GM19467 (cell line): ENCODE data around the gene NPFFR2.
"Not testable (repeated sequence)": the region's sequence is repeated elsewhere in the genome, so short reads cannot be mapped to it uniquely, and the experiment has no call there.

ENCODE experiments used
- ATAC-seq: cut with Tn5 transposase; IDR thresholded peaks from one replicate; pipeline ENCODE4 v1.9.1; 2021; ENCODE audit warnings: mild to moderate bottlenecking, moderate library complexity; ENCODE audit not compliant: unreplicated experiment

The NPFFR2 gene

GRCh38 chr4:72110886-72111285, 79.1 kb downstream of the NPFFR2 start:
- no peak for ATAC-seq

DNA sequence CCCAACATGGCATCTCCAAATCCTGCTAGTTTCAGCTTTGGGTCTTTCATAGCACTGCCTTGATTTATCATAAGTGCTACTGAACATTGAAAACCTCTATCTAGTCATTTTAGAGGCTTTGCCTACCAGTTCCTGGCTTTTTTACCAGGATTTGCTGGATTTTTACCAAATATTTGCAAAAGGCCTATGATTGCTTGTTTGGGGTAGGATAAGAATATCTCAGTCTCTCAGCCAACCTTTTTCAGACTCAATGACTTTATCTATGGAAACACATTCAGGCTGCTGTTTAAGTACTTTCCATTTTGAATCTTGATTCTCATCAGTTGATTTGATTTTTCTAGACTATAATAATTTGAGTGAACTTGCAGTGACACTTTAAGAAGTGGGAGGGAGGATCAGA, 80.1 kb downstream of the NPFFR2 start:
- ATAC-seq: no peak

DNA sequence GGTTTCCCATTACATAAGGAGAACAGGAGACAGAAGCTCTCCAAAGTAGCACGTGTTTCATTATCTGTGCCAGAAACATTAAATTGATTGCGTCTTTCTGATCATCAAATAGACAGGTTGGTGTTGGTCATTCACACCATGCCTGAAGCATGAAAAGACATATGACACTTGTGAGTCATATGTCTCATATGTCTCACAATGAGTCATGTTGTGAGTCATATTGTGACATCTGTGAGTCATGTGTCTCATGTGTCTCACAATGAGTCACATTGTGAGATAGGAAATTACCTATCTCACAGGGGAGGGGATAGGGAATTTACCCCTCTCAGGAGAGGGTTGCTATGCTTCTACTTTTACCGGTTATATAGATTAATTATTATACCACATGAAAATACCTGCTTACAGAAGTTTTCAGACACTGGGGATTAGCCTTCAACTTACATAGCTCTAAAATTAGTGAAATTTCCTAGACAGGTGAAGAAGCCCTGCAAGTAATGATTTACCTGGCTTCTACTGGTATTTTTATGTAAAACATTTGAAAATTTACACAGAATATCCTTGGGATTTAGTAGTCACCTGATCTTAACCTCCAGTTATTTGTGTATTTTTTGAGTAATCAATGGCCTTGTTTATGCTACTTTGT, 80.8 kb downstream of the NPFFR2 start:
- ATAC-seq: peak; percentile 87

- no peak for ATAC-seq
These were observed 86.2 kb downstream of the NPFFR2 start for GRCh38 chr4:72118017-72118416.

GRCh38 chr4:72119946-72120345, 88.1 kb downstream of the NPFFR2 start:
- no peak for ATAC-seq

DNA sequence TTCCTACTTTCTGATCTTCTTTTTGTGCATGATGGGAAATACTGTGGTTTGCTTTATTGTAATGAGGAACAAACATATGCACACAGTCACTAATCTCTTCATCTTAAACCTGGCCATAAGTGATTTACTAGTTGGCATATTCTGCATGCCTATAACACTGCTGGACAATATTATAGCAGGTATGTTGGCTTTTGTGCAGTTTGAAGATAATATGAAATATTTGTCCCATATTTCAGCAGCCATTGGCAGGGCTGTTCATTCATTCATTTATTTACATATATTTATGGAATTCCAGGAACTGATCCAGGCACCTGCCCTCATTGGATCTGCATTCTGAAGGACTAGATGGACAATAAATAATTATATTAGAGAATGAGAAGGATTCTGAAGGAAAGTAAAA, 96.9 kb downstream of the NPFFR2 start:
- ATAC-seq: no peak

GRCh38 chr4:72136429-72136828, 104.6 kb downstream of the NPFFR2 start:
- no peak for ATAC-seq

GRCh38 chr4:72139997-72140396, 108.2 kb downstream of the NPFFR2 start:
- not testable (repeated sequence) for ATAC-seq

DNA sequence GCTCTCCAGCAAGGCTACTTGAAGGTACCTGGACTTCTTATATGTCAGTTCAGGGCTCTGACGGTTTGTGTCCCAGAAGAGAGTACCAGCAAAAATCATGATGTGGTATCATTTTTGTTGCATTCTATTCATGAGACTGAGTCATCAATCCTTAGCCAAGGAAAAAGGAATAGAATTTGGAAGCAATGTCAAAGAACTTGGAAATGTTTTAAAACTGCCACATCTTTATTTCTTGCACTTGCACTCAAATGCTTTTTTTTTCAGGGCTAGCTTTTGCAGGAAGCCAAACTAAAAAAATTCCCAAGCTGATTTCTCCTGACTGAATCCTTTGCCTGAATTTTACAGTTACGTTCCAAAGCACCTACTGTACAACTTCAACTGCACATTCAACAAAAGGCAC, 112.4 kb downstream of the NPFFR2 start:
- no peak for ATAC-seq

GRCh38 chr4:72152731-72153130, 120.9 kb downstream of the NPFFR2 start:
- ATAC-seq: no peak

DNA sequence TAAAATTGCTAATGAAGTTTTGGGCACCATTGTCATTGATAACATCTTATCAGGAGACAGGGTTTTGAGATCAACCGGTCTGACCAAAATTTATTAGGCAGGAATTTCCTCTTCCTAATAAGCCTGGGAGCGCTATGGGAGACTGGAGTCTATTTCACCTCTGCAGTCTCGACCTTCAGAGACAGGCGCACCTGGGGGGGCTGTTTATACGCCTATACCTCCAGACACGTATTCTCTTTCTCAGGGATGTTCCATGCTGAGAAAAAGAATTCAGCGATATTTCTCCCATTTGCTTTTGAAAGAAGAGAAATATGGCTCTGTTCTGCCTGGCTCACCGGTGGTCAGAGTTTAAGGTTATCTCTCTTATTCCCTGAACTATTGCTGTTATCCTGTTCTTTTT, 121.8 kb downstream of the NPFFR2 start:
- not testable (repeated sequence) for ATAC-seq

- not testable (repeated sequence) for ATAC-seq
These were observed 137.5 kb downstream of the NPFFR2 start for GRCh38 chr4:72169285-72169684.

- ATAC-seq: no peak
These were observed 138.1 kb downstream of the NPFFR2 start for GRCh38 chr4:72169861-72170260.

DNA sequence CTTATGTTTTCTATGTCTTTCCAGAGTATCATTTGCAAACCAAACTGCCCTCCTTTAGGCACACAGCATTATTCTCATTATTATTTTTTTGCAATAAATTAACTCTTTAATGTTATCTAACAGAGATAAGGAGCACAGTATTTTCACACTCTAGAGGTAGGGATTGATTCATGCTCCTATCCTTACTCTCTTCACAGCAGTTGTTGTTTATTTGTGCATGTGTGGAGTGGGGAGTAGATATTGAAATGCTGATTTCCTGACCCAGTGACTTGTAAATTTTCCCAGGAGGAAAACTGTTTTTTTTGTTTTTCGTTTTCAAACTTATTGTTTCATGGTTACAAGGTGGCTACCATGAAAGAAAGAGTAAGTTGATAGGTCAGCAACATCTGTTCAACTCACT, 140.0 kb downstream of the NPFFR2 start:
- ATAC-seq: no peak

GRCh38 chr4:72179342-72179741, 147.5 kb downstream of the NPFFR2 start:
- no peak for ATAC-seq

DNA sequence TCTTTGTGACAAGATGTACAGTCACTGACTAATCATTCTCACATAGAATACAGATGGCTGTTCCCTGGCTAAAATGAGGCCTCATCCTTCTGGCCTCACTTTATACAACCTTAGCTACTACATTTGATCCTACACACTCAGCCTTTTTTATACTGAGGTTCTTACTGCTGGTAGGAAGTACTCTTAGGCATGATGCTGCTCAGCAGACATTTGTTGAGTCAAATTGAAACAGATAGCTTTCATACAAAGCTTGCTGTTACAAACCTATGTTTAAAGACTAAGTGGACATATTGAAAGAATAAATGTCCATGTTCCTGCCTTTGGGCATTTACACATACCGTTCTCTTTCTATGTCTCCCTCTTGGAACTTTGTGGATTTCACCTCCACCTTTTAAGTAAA, 154.9 kb downstream of the NPFFR2 start:
- ATAC-seq: peak; percentile 56

DNA sequence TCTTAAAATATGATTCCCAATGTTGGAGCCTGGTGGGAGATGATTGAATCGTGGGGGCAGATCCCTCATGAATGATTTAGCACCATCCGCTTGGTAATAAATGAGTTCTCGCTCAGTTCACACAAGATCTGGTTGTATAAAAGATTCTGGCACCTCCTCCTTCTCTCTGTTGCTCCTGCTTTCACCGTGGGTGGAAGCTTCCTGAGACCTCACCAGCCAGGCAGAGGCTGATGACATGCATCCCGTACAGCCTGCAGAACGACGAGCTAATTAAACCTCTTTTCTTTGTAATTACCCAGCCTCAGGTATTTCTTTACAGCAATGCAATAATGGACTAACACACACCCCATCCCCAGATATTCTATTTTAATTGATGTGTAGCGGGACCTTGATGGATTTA, 162.2 kb downstream of the NPFFR2 start:
- no peak for ATAC-seq

DNA sequence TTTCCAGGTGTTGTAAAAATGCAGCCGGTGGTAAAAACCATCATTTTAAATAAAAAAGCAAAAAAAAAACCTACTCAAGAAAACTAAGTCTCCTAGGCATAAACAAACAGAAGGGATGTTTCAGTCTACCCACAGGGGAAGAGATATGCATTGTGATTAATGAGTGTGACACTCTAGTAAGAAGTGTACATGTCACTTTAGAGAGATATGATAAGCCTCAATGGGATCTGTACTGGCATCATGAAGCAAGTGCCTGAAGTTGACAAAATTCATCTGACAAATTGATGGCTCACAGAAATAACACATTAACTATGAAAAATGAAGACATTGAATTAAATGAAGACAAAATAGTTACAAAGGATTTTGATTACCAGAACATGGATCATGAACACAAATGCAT, 162.7 kb downstream of the NPFFR2 start:
- ATAC-seq: no peak
